DMS 273 (cell line): Measurements from ENCODE around the gene PRPF4.
"Not testable (repeated sequence)": the region's sequence is repeated elsewhere in the genome, so short reads cannot be mapped to it uniquely, and the experiment has no call there.

ENCODE experiments used
- DNase-seq: peaks from one replicate; lab custom pipeline; 2025; ENCODE audit not compliant: unreplicated experiment; lab: John Stamatoyannopoulos, UW

PRPF4 gene

GRCh38 chr9:113275157-113276131 lies at the start of gene PRPF4, which contains the start of gene CDC26:
PRPF4 (plus strand) TSS chr9:113275658; CDS start chr9:113275744, 86 bp downstream.
CDC26 (minus strand) TSS chr9:113275572; CDS start chr9:113272507, 3,065 bp downstream.
- peak; percentile 99 for DNase-seq

GRCh38 chr9:113227436-113227835 lies 48.0 kb upstream of the PRPF4 start:
- no peak for DNase-seq

- no peak for DNase-seq
These were observed 47.3 kb upstream of the PRPF4 start for GRCh38 chr9:113228130-113228665.

- no peak for DNase-seq
These were observed 43.8 kb upstream of the PRPF4 start for GRCh38 chr9:113231701-113232100.

- DNase-seq = not testable (repeated sequence)
These were observed 39.7 kb upstream of the PRPF4 start for GRCh38 chr9:113235701-113236255.

GRCh38 chr9:113237026-113237425 lies 38.4 kb upstream of the PRPF4 start:
- no peak for DNase-seq

- no peak for DNase-seq
These were observed 37.1 kb upstream of the PRPF4 start for GRCh38 chr9:113238202-113238858.

- no peak for DNase-seq
These were observed 36.6 kb upstream of the PRPF4 start for GRCh38 chr9:113238859-113239232.

GRCh38 chr9:113241161-113241560 lies 34.3 kb upstream of the PRPF4 start:
- no peak for DNase-seq

GRCh38 chr9:113244556-113244955 lies 30.9 kb upstream of the PRPF4 start:
- no peak for DNase-seq

GRCh38 chr9:113245894-113246293 lies 29.6 kb upstream of the PRPF4 start:
- no peak for DNase-seq

GRCh38 chr9:113246928-113247327 lies 28.5 kb upstream of the PRPF4 start:
- no peak for DNase-seq

- no peak for DNase-seq
These were observed 27.8 kb upstream of the PRPF4 start for GRCh38 chr9:113247640-113248039.

- DNase-seq = not testable (repeated sequence)
These were observed 25.8 kb upstream of the PRPF4 start for GRCh38 chr9:113249661-113250060.

GRCh38 chr9:113250807-113251206 lies 24.7 kb upstream of the PRPF4 start:
- DNase-seq = no peak

- DNase-seq = no peak
These were observed 20.5 kb upstream of the PRPF4 start for GRCh38 chr9:113254991-113255390.

- DNase-seq = no peak
These were observed 20.0 kb upstream of the PRPF4 start for GRCh38 chr9:113255438-113255837.

- DNase-seq = no peak
These were observed 17.6 kb upstream of the PRPF4 start for GRCh38 chr9:113257863-113258262.

- DNase-seq = no peak
These were observed 17.2 kb upstream of the PRPF4 start for GRCh38 chr9:113258282-113258681.

- no peak for DNase-seq
These were observed 13.4 kb upstream of the PRPF4 start for GRCh38 chr9:113261917-113262671.

GRCh38 chr9:113266174-113266573 lies 9.3 kb upstream of the PRPF4 start:
- no peak for DNase-seq
